Mammary epithelial cell (primary cell): ENCODE results near the gene CASP1.

Source experiments
- CTCF ChIP-seq, 2 donors: IDR thresholded peaks in 1 of 2; conservative IDR thresholded peaks in 1 of 2; 2 replicates each; pipeline ENCODE4 v1.5.1; 2011 to 2012; ENCODE audit warnings: inconsistent platforms in 2 of 2, low read length in 2 of 2, mild to moderate bottlenecking in 2 of 2, control low read depth in 1 of 2, low read depth in 1 of 2; ENCODE audit not compliant: insufficient read depth in 1 of 2; ENCODE audit errors: extremely low read depth in 1 of 2
- EZH2 ChIP-seq: IDR thresholded peaks from 2 replicates; pipeline ENCODE4 v1.6.1; 2012; ENCODE audit warnings: low read length, inconsistent platforms, borderline replicate concordance

GRCh38 chr11:104997288-104997687 is 37.7 kb downstream of the CASP1 start:
- TF ChIP-seq CTCF (conservative IDR thresholded peaks at IDR 0.05 in 1 of 2, IDR thresholded peaks at IDR 0.05 in 1 of 2; ENCODE audit: extremely low read depth in 1 of 2, insufficient read depth in 1 of 2, low read depth in 1 of 2, low read length in 2 of 2) (peak in 1 of 2 donors; percentile 37), EZH2 (no peak)
